ENCODE measurements around the gene EXPH5. TPM values are rescaled to one million over a fixed set of nuclear protein-coding genes. Genes with fewer than 3 reads are reported as not detected.

EXPH5 gene
- polyA plus RNA-seq, 1 donor (not counting 4 experiments of a cell fraction or from before 2014, with no cell fraction given) = 11.7 TPM

DNA sequence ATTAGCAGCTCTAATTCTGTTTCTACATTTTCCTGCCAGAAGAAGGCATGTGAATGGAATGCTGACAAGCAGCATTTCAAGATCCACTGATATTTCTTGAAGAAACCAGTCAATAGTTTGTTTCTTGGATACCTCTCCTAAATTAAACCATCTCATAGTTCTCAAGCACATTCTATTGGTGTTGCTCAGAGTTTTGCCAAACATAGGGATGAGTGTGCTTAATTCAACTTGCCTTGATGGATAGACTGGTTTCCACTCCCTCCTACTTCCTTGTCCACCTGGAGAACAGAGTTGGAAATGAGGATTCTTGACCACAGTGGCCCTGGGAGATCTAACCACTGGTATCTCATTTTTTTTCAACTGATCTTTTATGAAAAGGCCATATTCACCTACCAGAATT lies 41.5 kb upstream of the EXPH5 start:
- Histone ChIP-seq H3K9ac (ENCODE audit: control insufficient read depth, extremely low read depth, insufficient read depth, low read length) (no peak overlapping the region), H3K27me3 (ENCODE audit: control insufficient read depth, extremely low read depth, insufficient read depth, low read length) (no peaks in the 10 kb centered on the region), H3K27ac (ENCODE audit: control insufficient read depth, insufficient read depth, low read length) (no peak overlapping the region), H3K9me3 (ENCODE audit: control insufficient read depth, low read depth, low read length) (no peaks in the 10 kb centered on the region), H3K4me3 (ENCODE audit: control insufficient read depth in 2 of 3, extremely low read depth in 1 of 3, insufficient read depth in 2 of 3, low read depth in 1 of 3, low read length in 3 of 3) (no peak overlapping the region), H2AFZ (ENCODE audit: control insufficient read depth, low read length) (no peak overlapping the region), H3K79me2 (ENCODE audit: control insufficient read depth, insufficient read depth, low read length) (no peaks in the 10 kb centered on the region), H4K20me1 (ENCODE audit: control insufficient read depth, extremely low read depth, insufficient read depth, low read length) (no peaks in the 10 kb centered on the region), H3K4me2 (ENCODE audit: control insufficient read depth, extremely low read depth, insufficient read depth, low read depth, low read length) (peak overlapping the region; percentile 34), H3K4me1 (ENCODE audit: control insufficient read depth, extremely low read depth, insufficient read depth, low read length) (peaks cover 18% of the 10 kb centered on the region), H3K36me3 (ENCODE audit: control insufficient read depth in 2 of 2, extremely low read depth in 1 of 2, insufficient read depth in 2 of 2, low read length in 2 of 2) (no peaks in the 10 kb centered on the region), H3K9me1 (ENCODE audit: control insufficient read depth, extremely low read depth, insufficient read depth, low read length) (no peaks in the 10 kb centered on the region)
- TF ChIP-seq, protein P1, sequence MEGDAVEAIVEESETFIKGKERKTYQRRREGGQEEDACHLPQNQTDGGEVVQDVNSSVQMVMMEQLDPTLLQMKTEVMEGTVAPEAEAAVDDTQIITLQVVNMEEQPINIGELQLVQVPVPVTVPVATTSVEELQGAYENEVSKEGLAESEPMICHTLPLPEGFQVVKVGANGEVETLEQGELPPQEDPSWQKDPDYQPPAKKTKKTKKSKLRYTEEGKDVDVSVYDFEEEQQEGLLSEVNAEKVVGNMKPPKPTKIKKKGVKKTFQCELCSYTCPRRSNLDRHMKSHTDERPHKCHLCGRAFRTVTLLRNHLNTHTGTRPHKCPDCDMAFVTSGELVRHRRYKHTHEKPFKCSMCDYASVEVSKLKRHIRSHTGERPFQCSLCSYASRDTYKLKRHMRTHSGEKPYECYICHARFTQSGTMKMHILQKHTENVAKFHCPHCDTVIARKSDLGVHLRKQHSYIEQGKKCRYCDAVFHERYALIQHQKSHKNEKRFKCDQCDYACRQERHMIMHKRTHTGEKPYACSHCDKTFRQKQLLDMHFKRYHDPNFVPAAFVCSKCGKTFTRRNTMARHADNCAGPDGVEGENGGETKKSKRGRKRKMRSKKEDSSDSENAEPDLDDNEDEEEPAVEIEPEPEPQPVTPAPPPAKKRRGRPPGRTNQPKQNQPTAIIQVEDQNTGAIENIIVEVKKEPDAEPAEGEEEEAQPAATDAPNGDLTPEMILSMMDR (optimal IDR thresholded peaks at IDR 0.05 in 1 of 3, IDR thresholded peaks at IDR 0.05 in 1 of 3, conservative IDR thresholded peaks at IDR 0.05 in 1 of 3; ENCODE audit: extremely low read depth in 1 of 3, insufficient read depth in 2 of 3, low read length in 3 of 3) = no peak
- TF ChIP-seq EZH2 (IDR thresholded peaks at IDR 0.05; ENCODE audit: low read length) = no peak
- peak; percentile 88 for FAIRE-seq
- dilution Hi-C loops (cut with MboI; ENCODE audit: extremely low pct_ligation_motif_present, low sequenced_read_pairs) = no loop called here
- DNase-seq (ENCODE audit: low read depth, low spot score) = peak; percentile 46

DNA sequence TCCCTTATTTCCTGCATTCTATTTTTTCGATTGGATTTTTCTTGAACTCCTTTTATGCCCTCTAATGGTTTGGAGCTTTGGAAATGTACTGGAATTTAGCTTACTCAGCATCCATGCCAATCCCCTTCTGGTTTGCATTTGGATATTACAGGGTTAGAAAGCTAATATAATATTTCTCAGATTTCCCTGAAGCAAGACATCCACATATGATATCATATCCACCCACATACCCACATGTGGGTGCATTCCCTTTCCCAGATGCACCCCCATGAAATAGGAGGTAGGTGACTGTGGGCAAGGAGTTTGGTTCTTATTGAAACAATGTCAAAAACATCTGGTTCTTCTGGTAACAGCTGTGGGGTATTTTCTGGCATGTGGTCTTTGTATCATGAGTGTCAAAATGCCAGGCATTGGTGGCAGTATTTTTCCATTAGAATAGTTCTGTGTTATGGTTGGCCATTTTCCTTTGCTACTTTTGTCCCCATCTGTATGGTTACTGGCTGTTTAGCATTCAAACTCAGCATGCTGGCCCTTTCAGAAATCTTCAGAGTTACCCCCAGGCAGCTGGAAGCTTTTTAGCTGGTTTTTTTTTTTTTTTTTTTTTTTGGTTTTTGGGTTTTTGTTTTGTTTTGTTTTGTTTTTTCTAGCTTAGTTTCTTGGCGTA lies 38.6 kb upstream of the EXPH5 start:
- H3K9ac ChIP-seq (ENCODE audit: control insufficient read depth, extremely low read depth, insufficient read depth, low read length) = no peak overlapping the region
- peaks cover 16% of the 10 kb centered on the region for H3K4me1 ChIP-seq (ENCODE audit: control insufficient read depth, extremely low read depth, insufficient read depth, low read length)
- no peak overlapping the region for H2AFZ ChIP-seq (ENCODE audit: control insufficient read depth, low read length)
- peaks cover 2% of the 10 kb centered on the region for H3K9me3 ChIP-seq (ENCODE audit: control insufficient read depth, low read depth, low read length)
- FAIRE-seq (no peak), DNase-seq (ENCODE audit: low read depth, low spot score) (no peak)
- no peaks in the 10 kb centered on the region for H3K9me1 ChIP-seq (ENCODE audit: control insufficient read depth, extremely low read depth, insufficient read depth, low read length)
- no peaks in the 10 kb centered on the region for H4K20me1 ChIP-seq (ENCODE audit: control insufficient read depth, extremely low read depth, insufficient read depth, low read length)
- H3K27me3 ChIP-seq (ENCODE audit: control insufficient read depth, extremely low read depth, insufficient read depth, low read length) = no peaks in the 10 kb centered on the region
- no peaks in the 10 kb centered on the region for H3K36me3 ChIP-seq (ENCODE audit: control insufficient read depth in 2 of 2, extremely low read depth in 1 of 2, insufficient read depth in 2 of 2, low read length in 2 of 2)
- TF ChIP-seq, protein P1 (optimal IDR thresholded peaks at IDR 0.05 in 1 of 3, IDR thresholded peaks at IDR 0.05 in 1 of 3, conservative IDR thresholded peaks at IDR 0.05 in 1 of 3; ENCODE audit: extremely low read depth in 1 of 3, insufficient read depth in 2 of 3, low read length in 3 of 3) = no peak
- TF ChIP-seq EZH2 (IDR thresholded peaks at IDR 0.05; ENCODE audit: low read length) = no peak
- H3K27ac ChIP-seq (ENCODE audit: control insufficient read depth, insufficient read depth, low read length) = no peak overlapping the region
- dilution Hi-C loops (cut with MboI; ENCODE audit: extremely low pct_ligation_motif_present, low sequenced_read_pairs) = no loop called here
- H3K4me2 ChIP-seq (ENCODE audit: control insufficient read depth, extremely low read depth, insufficient read depth, low read depth, low read length) = no peak overlapping the region
- H3K4me3 ChIP-seq (ENCODE audit: control insufficient read depth in 2 of 3, extremely low read depth in 1 of 3, insufficient read depth in 2 of 3, low read depth in 1 of 3, low read length in 3 of 3) = no peak overlapping the region
- H3K79me2 ChIP-seq (ENCODE audit: control insufficient read depth, insufficient read depth, low read length) = no peaks in the 10 kb centered on the region

Data from keratinocyte (primary cell).